K562 (cell line): ENCODE measurements around the gene LAMB2. TPM values are rescaled to one million over a fixed set of nuclear protein-coding genes. Genes with fewer than 3 reads are reported as not detected.
A peak's percentile ranks its signal among the peaks of the same experiment; 100 is the strongest.

Experiments used
- ATF4 ChIP-seq: fragments of 450-650 bp; formaldehyde crosslinking; IDR thresholded peaks from 2 replicates; pipeline ENCODE4 v1.4.0; 2022; ENCODE audit warnings: mild to moderate bottlenecking, moderate library complexity
- CBX5 ChIP-seq: IDR thresholded peaks from 2 replicates; pipeline ENCODE4 v1.6.1; 2014; ENCODE audit warnings: low read depth, borderline replicate concordance
- CHCHD3 ChIP-seq: fragments of 250-450 bp; sonication (Bioruptor Pico); IDR thresholded peaks from 2 replicates; pipeline ENCODE4 v2.1.2; 2022; ENCODE audit warnings: mild to moderate bottlenecking
- FOXP4 ChIP-seq: sonication (generic); formaldehyde crosslinking; IDR thresholded peaks from 2 replicates; pipeline ENCODE4 v1.8.0; 2022; ENCODE audit warnings: mild to moderate bottlenecking, missing genetic modification reagents, borderline replicate concordance
- HMGXB4 ChIP-seq: sonication (generic); formaldehyde crosslinking; IDR thresholded peaks from 2 replicates; pipeline ENCODE4 v1.8.1; 2023; ENCODE audit warnings: mild to moderate bottlenecking, missing genetic modification reagents
- HNRNPUL1 ChIP-seq: fragments of 200-400 bp; formaldehyde crosslinking; IDR thresholded peaks from 2 replicates; pipeline ENCODE4 v1.6.1; 2017; ENCODE audit warnings: low read length
- LEF1 ChIP-seq: fragments of 450-650 bp; IDR thresholded peaks from 2 replicates; pipeline ENCODE4 v1.6.1; 2016; ENCODE audit warnings: mild to moderate bottlenecking
- MAZ ChIP-seq, 2 experiments: fragments of 450-650 bp in 1 of 2; sonication (generic) in 1 of 2; formaldehyde crosslinking; IDR thresholded peaks in 1 of 2; conservative IDR thresholded peaks in 1 of 2; 2 replicates each; pipeline versions ENCODE4 v1.4.0 to v1.5.0; 2020; ENCODE audit warnings: mild to moderate bottlenecking in 1 of 2, missing genetic modification reagents in 1 of 2
- MLLT1 ChIP-seq, 2 experiments: fragments of 450-650 bp; IDR thresholded peaks; 2 replicates each; pipeline ENCODE4 v1.6.1; 2016
- NCOA4 ChIP-seq: fragments of 450-650 bp; IDR thresholded peaks from 2 replicates; pipeline ENCODE4 v1.6.1; 2018; ENCODE audit warnings: mild to moderate bottlenecking; ENCODE audit not compliant: partially characterized antibody
- NR1H2 ChIP-seq: sonication (generic); formaldehyde crosslinking; IDR thresholded peaks from 2 replicates; pipeline ENCODE4 v1.4.0; 2020; ENCODE audit warnings: mild to moderate bottlenecking, missing genetic modification reagents
- PTBP1 ChIP-seq: fragments of 200-400 bp; formaldehyde crosslinking; IDR thresholded peaks from 2 replicates; pipeline ENCODE4 v1.6.1; 2017; ENCODE audit warnings: low read depth, low read length
- ZNF407 ChIP-seq: fragments of 450-650 bp; IDR thresholded peaks from 2 replicates; pipeline ENCODE4 v1.6.1; 2016; ENCODE audit warnings: low read depth
- polyA plus RNA-seq, 8 experiments: library from polyadenylated mRNA; depleted of rRNA in 4 of 8; stranded (reverse) in 5 of 8; unstranded in 3 of 8; fragments of >200 nt; fragmentation: Nextera tagmentation in 2 of 8; fragmentation: Illumina TruSeq in 1 of 8; extraction: Ambion mirVana in 2 of 8; extraction: Trizol in 1 of 8; gene quantifications; 2 replicates each; pipeline versions ENCODE4 v1.2.1 to v1.2.3, GENCODE V29; 2011 to 2014; ENCODE audit warnings: inconsistent platforms in 1 of 8, missing spikeins in 1 of 8
- total RNA-seq, 7 experiments: library from RNA; depleted of rRNA in 6 of 7; stranded (reverse); fragments of >200 nt in 6 of 7; fragmentation: Illumina TruSeq in 2 of 7; extraction: Trizol in 2 of 7; gene quantifications; 2 replicates each; pipeline versions ENCODE4 v1.2.1 to v1.2.3, GENCODE V29; 2011 to 2021; ENCODE audit warnings: low replicate concordance in 1 of 7

The LAMB2 gene
- total and polyA plus RNA-seq, 9 of the 15 experiments (the other 6 are each of a cell fraction or from before 2014, with no cell fraction given) = 1.4 to 26.0 (median 16.2) TPM

- TF ChIP-seq NCOA4 (no peak), CHCHD3 (CRISPR knock-in tag) (no peak), ZNF407 (no peak), MLLT1 (IDR thresholded peaks at IDR 0.05) (peak in 1 of 2 experiments; percentile 21; a peak in 2 of 4 replicates), PTBP1 (no peak), HNRNPUL1 (no peak), FOXP4 (CRISPR knock-in tag) (no peak), ATF4 (CRISPR knock-in tag) (no peak), LEF1 (peak; percentile 76), CBX5 (no peak), MAZ (CRISPR knock-in tag; conservative IDR thresholded peaks at IDR 0.05 in 1 of 2, IDR thresholded peaks at IDR 0.05 in 1 of 2) (peak; percentile 72 to 77), NR1H2 (CRISPR knock-in tag) (no peak), HMGXB4 (no peak)
Measured at GRCh38 chr3:49171119-49171774, 38.4 kb upstream of the LAMB2 start, which contains the start of gene KLHDC8B (continued).
